Trophoblast cell (in vitro differentiated cells and primary cell): Measurements from ENCODE around the gene NHS.
"Not testable (repeated sequence)": the region's sequence is repeated elsewhere in the genome, so short reads cannot be mapped to it uniquely, and the experiment has no call there.

Experiments
- DNase-seq, 2 donors: peaks; one replicate each; pipeline ENCODE4 v3.0.0-alpha.2; 2016
- H2AFZ ChIP-seq: 2 replicates; pipeline ENCODE4 v1.6.1; 2013; ENCODE audit warnings: low read length, moderate library complexity, mild to moderate bottlenecking; ENCODE audit not compliant: insufficient read depth, poor library complexity
- H2AK5ac ChIP-seq: 2 replicates; pipeline ENCODE4 v1.6.1; 2013; ENCODE audit warnings: mild to moderate bottlenecking, low read length
- H2BK120ac ChIP-seq: 2 replicates; pipeline ENCODE4 v1.6.1; 2013; ENCODE audit warnings: low read length, mild to moderate bottlenecking, moderate library complexity; ENCODE audit not compliant: insufficient read depth, poor library complexity
- H2BK12ac ChIP-seq: 2 replicates; pipeline ENCODE4 v1.6.1; 2013; ENCODE audit warnings: mild to moderate bottlenecking, low read length, moderate library complexity
- H2BK5ac ChIP-seq: 2 replicates; pipeline ENCODE4 v1.6.1; 2013; ENCODE audit warnings: low read length, low read depth, moderate library complexity, mild to moderate bottlenecking; ENCODE audit not compliant: poor library complexity
- H3K14ac ChIP-seq: 2 replicates; pipeline ENCODE4 v1.6.1; 2013; ENCODE audit warnings: mild to moderate bottlenecking, low read length
- H3K18ac ChIP-seq: 2 replicates; pipeline ENCODE4 v1.6.1; 2013; ENCODE audit warnings: mild to moderate bottlenecking, low read length
- H3K23ac ChIP-seq: 2 replicates; pipeline ENCODE4 v1.6.1; 2013; ENCODE audit warnings: low read length
- H3K27ac ChIP-seq: 2 replicates; pipeline ENCODE4 v1.5.1; 2013; ENCODE audit warnings: low read depth, mild to moderate bottlenecking, inconsistent platforms, low read length, moderate library complexity
- H3K27me3 ChIP-seq: 2 replicates; pipeline ENCODE4 v1.6.1; 2013; ENCODE audit warnings: inconsistent platforms, mild to moderate bottlenecking, low read length, moderate library complexity; ENCODE audit not compliant: insufficient read depth
- H3K36me3 ChIP-seq, 2 experiments: 1 replicate in 1 of 2; 2 replicates in 1 of 2; pipeline ENCODE4 v1.6.1; 2013; ENCODE audit warnings: low read length in 2 of 2, mild to moderate bottlenecking in 2 of 2, moderate library complexity in 1 of 2; ENCODE audit not compliant: insufficient read depth in 2 of 2, control insufficient read depth in 1 of 2
- H3K4ac ChIP-seq: 2 replicates; pipeline ENCODE4 v1.6.1; 2013; ENCODE audit warnings: low read depth, mild to moderate bottlenecking, low read length, moderate library complexity
- H3K4me1 ChIP-seq, 2 experiments: 1 replicate in 1 of 2; 2 replicates in 1 of 2; pipeline ENCODE4 v1.6.1; 2013; ENCODE audit warnings: low read length in 2 of 2, mild to moderate bottlenecking in 2 of 2, moderate library complexity in 1 of 2; ENCODE audit not compliant: insufficient read depth in 2 of 2, control insufficient read depth in 1 of 2
- H3K4me2 ChIP-seq: 2 replicates; pipeline ENCODE4 v1.6.1; 2013; ENCODE audit warnings: inconsistent platforms, mild to moderate bottlenecking, low read length, moderate library complexity
- H3K4me3 ChIP-seq: 2 replicates; pipeline ENCODE4 v1.5.1; 2013; ENCODE audit warnings: mild to moderate bottlenecking, low read depth, low read length, inconsistent platforms
- H3K79me1 ChIP-seq: one replicate; pipeline ENCODE4 v1.6.1; 2013; ENCODE audit warnings: low read length
- H3K79me2 ChIP-seq: 2 replicates; pipeline ENCODE4 v1.6.1; 2013; ENCODE audit warnings: low read length, mild to moderate bottlenecking; ENCODE audit not compliant: control insufficient read depth, insufficient read depth, poor library complexity
- H3K9ac ChIP-seq: 2 replicates; pipeline ENCODE4 v1.6.1; 2013; ENCODE audit warnings: mild to moderate bottlenecking, low read length
- H3K9me3 ChIP-seq: 2 replicates; pipeline ENCODE4 v1.6.1; 2013; ENCODE audit warnings: low read depth, mild to moderate bottlenecking, control low read depth, inconsistent platforms, low read length; ENCODE audit not compliant: insufficient read depth
- H4K12ac ChIP-seq: 2 replicates; pipeline ENCODE4 v1.6.1; 2013; ENCODE audit warnings: low read depth, mild to moderate bottlenecking, low read length, moderate library complexity
- H4K8ac ChIP-seq: 2 replicates; pipeline ENCODE4 v1.6.1; 2013; ENCODE audit warnings: low read depth, mild to moderate bottlenecking, low read length, moderate library complexity
- H4K91ac ChIP-seq: one replicate; pipeline ENCODE4 v1.6.1; 2013; ENCODE audit warnings: low read depth, mild to moderate bottlenecking, low read length, moderate library complexity
- WGBS: extraction: QIAGEN DNeasy Blood & Tissue Kit; methylation state at CpG from one replicate; pipeline ENCODE4 v1.1.7; 2013; ENCODE audit warnings: missing lambda C conversion rate; ENCODE audit not compliant: insufficient read length, insufficient coverage; ENCODE audit errors: extremely low coverage; 5-methylcytosine and 5-hydroxymethylcytosine counted together

The NHS gene

DNA sequence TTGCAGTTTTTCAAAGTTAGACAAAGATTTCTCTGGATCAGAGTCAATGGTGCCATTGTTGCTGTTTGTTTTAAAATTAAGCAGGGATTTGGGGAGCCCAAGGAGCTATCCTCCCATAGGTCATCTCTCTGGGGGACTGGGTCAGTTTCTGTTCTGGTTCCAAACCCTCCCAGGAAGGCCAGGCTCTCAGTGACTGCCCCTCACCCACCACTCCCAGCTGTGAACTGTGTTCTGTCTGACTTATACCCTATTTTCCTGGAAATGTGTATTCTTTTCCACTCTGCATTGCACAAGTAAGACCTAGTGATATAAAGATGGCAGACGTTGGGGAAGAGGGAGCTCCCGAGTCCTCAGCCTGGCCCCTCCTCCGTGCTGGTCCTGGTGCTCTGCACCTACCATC, 65.8 kb downstream of the NHS start:
- Histone ChIP-seq H4K12ac (no peak overlapping the region), H3K4me1 (no peaks in the 10 kb centered on the region), H3K36me3 (no peaks in the 10 kb centered on the region), H2AK5ac (no peak overlapping the region), H3K27ac (no peak overlapping the region), H3K79me2 (no peaks in the 10 kb centered on the region), H2AFZ (no peak overlapping the region), H3K4ac (no peak overlapping the region), H3K14ac (no peak overlapping the region), H2BK120ac (no peak overlapping the region), H2BK12ac (no peak overlapping the region), H3K4me2 (no peak overlapping the region), H3K23ac (no peak overlapping the region), H4K91ac (no peak overlapping the region), H3K27me3 (no peaks in the 10 kb centered on the region), H3K79me1 (no peaks in the 10 kb centered on the region), H2BK5ac (no peak overlapping the region), H3K18ac (no peak overlapping the region), H4K8ac (no peak overlapping the region), H3K9me3 (no peaks in the 10 kb centered on the region), H3K9ac (no peak overlapping the region), H3K4me3 (no peak overlapping the region)
- no CpG with 5 or more reads among the region's 3 CpGs for WGBS
- DNase-seq = no peak

DNA sequence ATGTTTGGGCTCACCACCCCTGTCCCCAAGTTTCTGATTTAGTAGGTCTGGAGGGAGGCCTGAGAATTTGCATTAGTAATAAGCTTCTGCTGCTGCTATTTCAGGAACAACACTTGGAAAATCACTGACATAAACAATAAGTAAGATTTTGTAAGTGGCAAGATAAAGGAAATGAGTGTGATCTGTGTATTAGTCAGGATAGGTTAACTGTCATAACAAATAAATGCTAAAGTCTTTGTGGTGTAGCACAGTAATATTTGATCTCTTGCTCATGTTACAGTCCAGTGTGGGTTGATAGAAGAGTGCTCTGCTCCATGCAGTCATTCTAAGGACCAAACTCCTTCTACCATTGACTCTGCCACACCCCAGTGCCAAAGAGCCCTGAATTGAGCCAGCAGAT, 67.0 kb downstream of the NHS start:
- Histone ChIP-seq H3K27me3 (no peaks in the 10 kb centered on the region), H3K4ac (no peak overlapping the region), H2BK5ac (no peak overlapping the region), H3K4me3 (no peak overlapping the region), H3K23ac (no peak overlapping the region), H3K18ac (no peak overlapping the region), H3K4me1 (no peaks in the 10 kb centered on the region), H4K91ac (no peak overlapping the region), H3K79me2 (no peaks in the 10 kb centered on the region), H3K9ac (no peak overlapping the region), H3K9me3 (no peaks in the 10 kb centered on the region), H3K14ac (no peak overlapping the region), H2BK12ac (no peak overlapping the region), H2AFZ (no peak overlapping the region), H2AK5ac (no peak overlapping the region), H3K27ac (no peak overlapping the region), H2BK120ac (no peak overlapping the region), H3K79me1 (no peaks in the 10 kb centered on the region), H3K36me3 (no peaks in the 10 kb centered on the region), H4K8ac (no peak overlapping the region), H3K4me2 (no peak overlapping the region), H4K12ac (no peak overlapping the region)
- DNase-seq = no peak

DNA sequence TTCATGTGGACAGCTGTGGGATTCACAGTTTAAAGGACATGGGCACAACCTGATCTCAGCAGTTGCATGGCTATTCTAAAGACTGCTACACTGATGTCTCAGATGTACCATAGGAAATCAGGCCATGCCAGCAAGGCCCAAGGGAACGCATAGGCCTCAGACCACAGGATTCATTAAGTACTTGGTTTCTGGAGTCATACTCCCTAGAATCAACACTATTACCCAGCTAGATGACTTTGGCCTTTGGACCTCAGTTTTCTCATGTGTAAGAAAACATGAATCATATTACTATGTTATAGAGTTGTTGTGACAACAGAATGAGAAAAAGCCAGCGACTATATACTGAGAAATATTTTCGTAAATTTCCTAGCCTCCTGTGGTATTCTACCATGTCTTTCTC, 67.9 kb downstream of the NHS start:
- Histone ChIP-seq H3K9me3 (no peaks in the 10 kb centered on the region), H2AFZ (no peak overlapping the region), H3K18ac (no peak overlapping the region), H3K79me1 (no peaks in the 10 kb centered on the region), H3K79me2 (no peaks in the 10 kb centered on the region), H3K14ac (no peak overlapping the region), H3K4me1 (no peaks in the 10 kb centered on the region), H3K23ac (no peak overlapping the region), H3K27me3 (no peaks in the 10 kb centered on the region), H3K4me2 (no peak overlapping the region), H3K9ac (no peak overlapping the region), H3K4me3 (no peak overlapping the region), H3K4ac (no peak overlapping the region), H4K91ac (no peak overlapping the region), H2BK12ac (no peak overlapping the region), H2BK5ac (no peak overlapping the region), H4K12ac (no peak overlapping the region), H3K36me3 (no peaks in the 10 kb centered on the region), H2AK5ac (no peak overlapping the region), H4K8ac (no peak overlapping the region), H2BK120ac (no peak overlapping the region), H3K27ac (no peak overlapping the region)
- peak in 1 of 2 donors; percentile 2 for DNase-seq
- WGBS = no CpG with 5 or more reads among the region's 3 CpGs

DNA sequence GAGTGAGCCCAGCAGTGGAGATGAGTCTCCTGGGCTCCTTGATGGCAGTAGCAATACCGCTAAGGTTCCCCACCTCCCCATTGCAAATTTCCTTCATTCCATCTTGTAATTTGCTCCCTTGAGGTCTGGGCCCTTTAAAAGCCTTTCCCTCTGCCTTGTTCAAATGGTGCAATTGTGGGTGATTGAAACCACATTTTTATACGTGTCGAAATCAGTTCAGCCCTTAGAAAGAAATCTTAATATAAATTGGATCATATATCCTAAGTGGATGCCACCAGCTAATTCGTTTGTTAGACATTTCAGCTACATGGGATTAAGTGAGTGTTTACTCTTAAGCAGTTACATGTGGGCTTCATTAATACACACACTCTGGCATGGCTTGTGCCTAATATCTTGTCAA, 68.6 kb downstream of the NHS start:
- H4K8ac ChIP-seq = no peak overlapping the region
- H3K4ac ChIP-seq = no peak overlapping the region
- H3K27ac ChIP-seq = no peak overlapping the region
- H2BK12ac ChIP-seq = no peak overlapping the region
- H3K9me3 ChIP-seq = no peaks in the 10 kb centered on the region
- no peaks in the 10 kb centered on the region for H3K79me2 ChIP-seq
- H4K12ac ChIP-seq = no peak overlapping the region
- H3K4me3 ChIP-seq = no peak overlapping the region
- no peaks in the 10 kb centered on the region for H3K27me3 ChIP-seq
- no peak overlapping the region for H3K9ac ChIP-seq
- no peak overlapping the region for H3K14ac ChIP-seq
- no peak for DNase-seq
- H3K79me1 ChIP-seq = no peaks in the 10 kb centered on the region
- H4K91ac ChIP-seq = no peak overlapping the region
- no peaks in the 10 kb centered on the region for H3K36me3 ChIP-seq
- H3K18ac ChIP-seq = no peak overlapping the region
- no peak overlapping the region for H2AFZ ChIP-seq
- no peak overlapping the region for H2BK120ac ChIP-seq
- WGBS = no CpG with 5 or more reads among the region's 4 CpGs
- H2BK5ac ChIP-seq = no peak overlapping the region
- no peak overlapping the region for H3K4me2 ChIP-seq
- H2AK5ac ChIP-seq = no peak overlapping the region
- H3K23ac ChIP-seq = no peak overlapping the region
- no peaks in the 10 kb centered on the region for H3K4me1 ChIP-seq

DNA sequence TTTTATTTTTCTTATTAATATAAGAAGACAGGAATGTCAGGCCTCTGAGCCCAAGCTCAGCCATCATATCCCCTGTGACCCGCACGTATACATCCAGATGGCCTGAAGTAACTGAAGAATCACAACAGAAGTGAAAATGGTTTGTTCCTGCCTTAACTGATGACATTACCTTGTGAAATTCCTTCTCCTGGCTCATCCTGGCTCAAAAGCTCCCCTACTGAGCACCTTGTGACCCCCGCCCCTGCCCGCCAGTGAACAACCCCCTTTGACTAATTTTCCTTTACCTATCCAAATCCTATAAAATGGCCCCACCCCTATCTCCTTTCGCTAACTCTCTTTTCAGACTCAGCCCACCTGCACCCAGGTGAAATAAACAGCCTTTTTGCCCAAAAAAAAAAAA, 71.3 kb downstream of the NHS start:
- H3K27ac ChIP-seq, H3K9ac ChIP-seq, H4K91ac ChIP-seq, H4K8ac ChIP-seq, H3K14ac ChIP-seq, H4K12ac ChIP-seq, H2BK120ac ChIP-seq, H2AFZ ChIP-seq, H3K4ac ChIP-seq, H3K4me2 ChIP-seq, H3K79me2 ChIP-seq, H3K36me3 ChIP-seq, H3K79me1 ChIP-seq, H3K4me3 ChIP-seq, DNase-seq, H2BK12ac ChIP-seq, H2AK5ac ChIP-seq, H3K27me3 ChIP-seq, H3K4me1 ChIP-seq, H3K18ac ChIP-seq, H2BK5ac ChIP-seq, H3K23ac ChIP-seq, H3K9me3 ChIP-seq: not testable (repeated sequence)
- WGBS = no CpG with 5 or more reads among the region's 5 CpGs
